Skeletal muscle cell (primary cell): ENCODE measurements around the gene PHOSPHO1.
"Not testable (repeated sequence)": the region's sequence is repeated elsewhere in the genome, so short reads cannot be mapped to it uniquely, and the experiment has no call there.

ENCODE experiments used
- DNase-seq: peaks from one replicate; pipeline ENCODE4 v3.0.0-alpha.2; 2010; ENCODE audit warnings: low read depth
- H3K4me3 ChIP-seq: 2 replicates; pipeline ENCODE4 v1.5.1; 2011; ENCODE audit warnings: low read depth, mild to moderate bottlenecking, control low read depth, low read length, moderate library complexity

Gene PHOSPHO1

GRCh38 chr17:49230636-49231562 lies at the start of gene PHOSPHO1:
Gene PHOSPHO1, minus strand, starts transcription at chr17:49230787. Its CDS starts 4,096 bp downstream, at chr17:49226691.
- peak within 1 kb of the TSS; percentile 69 for H3K4me3 ChIP-seq
- peak; percentile 30 for DNase-seq

GRCh38 chr17:49280061-49280460 lies 49.5 kb upstream of the PHOSPHO1 start:
- DNase-seq, result no peak
- H3K4me3 ChIP-seq, result no peak overlapping the region

- DNase-seq, H3K4me3 ChIP-seq: not testable (repeated sequence)
Observed at GRCh38 chr17:49279263-49280015, 48.9 kb upstream of the PHOSPHO1 start.

GRCh38 chr17:49278076-49278475 lies 47.5 kb upstream of the PHOSPHO1 start:
- no peak overlapping the region for H3K4me3 ChIP-seq
- DNase-seq, result no peak

GRCh38 chr17:49277638-49278037 lies 47.1 kb upstream of the PHOSPHO1 start:
- no peak overlapping the region for H3K4me3 ChIP-seq
- DNase-seq, result no peak

- DNase-seq, H3K4me3 ChIP-seq: not testable (repeated sequence)
Observed at GRCh38 chr17:49275981-49276380, 45.4 kb upstream of the PHOSPHO1 start.

GRCh38 chr17:49269356-49269755 lies 38.8 kb upstream of the PHOSPHO1 start:
- DNase-seq, result no peak
- no peak overlapping the region for H3K4me3 ChIP-seq

GRCh38 chr17:49267912-49268311 lies 37.3 kb upstream of the PHOSPHO1 start:
- no peak overlapping the region for H3K4me3 ChIP-seq
- no peak for DNase-seq

GRCh38 chr17:49266233-49266632 lies 35.6 kb upstream of the PHOSPHO1 start:
- no peak overlapping the region for H3K4me3 ChIP-seq
- DNase-seq, result no peak

GRCh38 chr17:49261540-49261939 lies 31.0 kb upstream of the PHOSPHO1 start:
- not testable (repeated sequence) for H3K4me3 ChIP-seq, DNase-seq

GRCh38 chr17:49260817-49261291 lies 30.3 kb upstream of the PHOSPHO1 start:
- H3K4me3 ChIP-seq, result peak overlapping the region; percentile 50
- peak; percentile 49 for DNase-seq

GRCh38 chr17:49260011-49260816 lies 29.6 kb upstream of the PHOSPHO1 start:
- peak overlapping the region; percentile 50 for H3K4me3 ChIP-seq
- no peak for DNase-seq

GRCh38 chr17:49259663-49260010 lies 29.1 kb upstream of the PHOSPHO1 start:
- H3K4me3 ChIP-seq, result peak overlapping the region; percentile 50
- DNase-seq, result no peak

- H3K4me3 ChIP-seq, result no peak overlapping the region
- DNase-seq, result no peak
Observed at GRCh38 chr17:49258394-49258793, 27.8 kb upstream of the PHOSPHO1 start.

- DNase-seq, result no peak
- no peak overlapping the region for H3K4me3 ChIP-seq
Observed at GRCh38 chr17:49255125-49255524, 24.5 kb upstream of the PHOSPHO1 start.

- no peak overlapping the region for H3K4me3 ChIP-seq
- DNase-seq, result no peak
Observed at GRCh38 chr17:49254066-49254465, 23.5 kb upstream of the PHOSPHO1 start.

- DNase-seq, result no peak
- no peak overlapping the region for H3K4me3 ChIP-seq
Observed at GRCh38 chr17:49252148-49252695, 21.6 kb upstream of the PHOSPHO1 start.

- H3K4me3 ChIP-seq, result no peak overlapping the region
- no peak for DNase-seq
Observed at GRCh38 chr17:49249890-49250522, 19.4 kb upstream of the PHOSPHO1 start.

- no peak overlapping the region for H3K4me3 ChIP-seq
- no peak for DNase-seq
Observed at GRCh38 chr17:49249292-49249794, 18.8 kb upstream of the PHOSPHO1 start.
